NCI-H345 (cell line): ENCODE measurements around the gene ATP8B4.
"Not testable (repeated sequence)": the region's sequence is repeated elsewhere in the genome, so short reads cannot be mapped to it uniquely, and the experiment has no call there.

Experiments used
- DNase-seq: peaks from one replicate; lab custom pipeline; 2025; lab: John Stamatoyannopoulos, UW

ATP8B4 gene

GRCh38 chr15:50009634-50010033 lies 109.4 kb downstream of the ATP8B4 start:
- no peak for DNase-seq

- peak; percentile 70 for DNase-seq
These were observed 115.2 kb downstream of the ATP8B4 start for GRCh38 chr15:50003786-50004334.

- no peak for DNase-seq
These were observed 127.4 kb downstream of the ATP8B4 start for GRCh38 chr15:49991587-49991986.

- DNase-seq = no peak
These were observed 128.0 kb downstream of the ATP8B4 start for GRCh38 chr15:49990835-49991545.

GRCh38 chr15:49989498-49989897 lies 129.5 kb downstream of the ATP8B4 start:
- no peak for DNase-seq

- peak; percentile 24 for DNase-seq
These were observed 130.3 kb downstream of the ATP8B4 start for GRCh38 chr15:49988766-49989165.

GRCh38 chr15:49987896-49988295 lies 131.1 kb downstream of the ATP8B4 start:
- no peak for DNase-seq

GRCh38 chr15:49987198-49987785 lies 131.7 kb downstream of the ATP8B4 start:
- DNase-seq = no peak

GRCh38 chr15:49986326-49986725 lies 132.7 kb downstream of the ATP8B4 start:
- DNase-seq = no peak

GRCh38 chr15:49985463-49985862 lies 133.6 kb downstream of the ATP8B4 start:
- no peak for DNase-seq

GRCh38 chr15:49984436-49984835 lies 134.6 kb downstream of the ATP8B4 start:
- DNase-seq = no peak

GRCh38 chr15:49982584-49982983 lies 136.4 kb downstream of the ATP8B4 start:
- no peak for DNase-seq

- DNase-seq = no peak
These were observed 139.2 kb downstream of the ATP8B4 start for GRCh38 chr15:49979705-49980382.

GRCh38 chr15:49978121-49978520 lies 140.9 kb downstream of the ATP8B4 start:
- DNase-seq = no peak

GRCh38 chr15:49977306-49977705 lies 141.7 kb downstream of the ATP8B4 start:
- DNase-seq = no peak

GRCh38 chr15:49964551-49964950 lies 154.5 kb downstream of the ATP8B4 start:
- no peak for DNase-seq

GRCh38 chr15:49964061-49964460 lies 155.0 kb downstream of the ATP8B4 start:
- DNase-seq = no peak

GRCh38 chr15:49963033-49963772 lies 155.8 kb downstream of the ATP8B4 start:
- not testable (repeated sequence) for DNase-seq

- no peak for DNase-seq
These were observed 156.9 kb downstream of the ATP8B4 start for GRCh38 chr15:49962044-49962602.

GRCh38 chr15:49953421-49953820 lies 165.6 kb downstream of the ATP8B4 start:
- no peak for DNase-seq

- DNase-seq = no peak
These were observed 172.4 kb downstream of the ATP8B4 start for GRCh38 chr15:49946681-49947080.

GRCh38 chr15:49934487-49934886 lies 184.5 kb downstream of the ATP8B4 start:
- DNase-seq = no peak
